Right hindlimb (tissue), 1 donor: ENCODE data around the gene ACSF2.

ENCODE experiments used
- DNase-seq: peaks from one replicate; pipeline ENCODE4 v3.0.0-alpha.2; 2018

Gene ACSF2

DNA sequence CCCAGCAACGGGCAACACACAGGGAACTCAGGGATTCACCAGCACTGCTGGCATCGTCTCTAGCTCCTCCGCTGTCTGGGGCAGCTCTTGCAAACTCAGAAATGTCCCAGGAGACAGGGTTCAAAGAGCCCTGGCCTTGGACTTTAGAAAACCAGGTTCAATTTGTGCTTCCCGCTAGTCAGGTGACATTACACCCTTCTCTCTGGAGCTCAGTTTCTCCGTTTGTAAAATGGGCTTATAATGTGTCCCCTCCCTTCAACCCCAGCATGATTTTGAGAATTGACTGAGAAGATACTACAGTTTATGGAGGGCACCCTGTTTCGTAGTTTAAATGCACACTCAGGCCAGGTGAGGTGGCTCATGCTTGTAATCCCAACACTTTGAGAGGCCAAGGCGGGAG lies 80.3 kb downstream of the ACSF2 start:
- no peak for DNase-seq

DNA sequence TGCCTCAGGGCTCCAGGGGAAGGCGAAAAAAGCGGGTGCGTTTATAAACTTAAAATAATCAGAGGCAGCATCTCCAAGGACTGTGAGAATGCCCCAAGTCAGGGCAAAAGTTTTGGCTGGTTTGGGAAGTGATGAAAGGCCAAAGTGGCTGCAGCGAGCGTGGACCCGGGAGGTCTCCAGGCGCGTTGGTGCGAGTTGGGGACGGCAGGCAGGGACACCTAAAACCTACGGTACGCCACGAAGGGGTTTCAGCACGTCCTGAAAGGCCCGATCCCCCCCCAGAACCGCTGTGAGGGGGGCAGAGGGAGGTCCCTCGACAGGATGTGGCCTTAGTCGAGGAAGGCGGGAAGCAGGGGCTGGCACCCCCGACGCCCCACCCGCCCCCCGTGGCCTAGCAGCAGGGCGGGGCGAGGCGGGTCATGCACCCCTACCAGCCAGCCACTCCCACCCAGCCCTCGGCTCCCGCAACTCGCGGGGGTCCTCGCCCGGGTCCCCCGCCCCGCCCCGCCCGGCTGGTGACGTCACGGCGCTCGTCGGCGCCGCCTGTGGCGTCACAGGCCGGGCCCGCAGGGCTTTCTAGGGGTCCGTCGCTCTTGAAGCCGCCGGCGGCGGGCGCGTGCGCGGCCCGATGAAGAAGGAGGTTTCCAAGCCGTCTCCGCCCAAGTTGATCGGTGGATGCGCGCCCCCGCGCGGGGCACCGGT lies 82.0 kb downstream of the ACSF2 start, which contains the start of gene MYCBPAP:
TSS of gene MYCBPAP (plus strand) at position 569 of the 702 bp plus-strand sequence. CDS start 236 bp downstream, outside the sequence.
- peak; percentile 91 for DNase-seq

DNA sequence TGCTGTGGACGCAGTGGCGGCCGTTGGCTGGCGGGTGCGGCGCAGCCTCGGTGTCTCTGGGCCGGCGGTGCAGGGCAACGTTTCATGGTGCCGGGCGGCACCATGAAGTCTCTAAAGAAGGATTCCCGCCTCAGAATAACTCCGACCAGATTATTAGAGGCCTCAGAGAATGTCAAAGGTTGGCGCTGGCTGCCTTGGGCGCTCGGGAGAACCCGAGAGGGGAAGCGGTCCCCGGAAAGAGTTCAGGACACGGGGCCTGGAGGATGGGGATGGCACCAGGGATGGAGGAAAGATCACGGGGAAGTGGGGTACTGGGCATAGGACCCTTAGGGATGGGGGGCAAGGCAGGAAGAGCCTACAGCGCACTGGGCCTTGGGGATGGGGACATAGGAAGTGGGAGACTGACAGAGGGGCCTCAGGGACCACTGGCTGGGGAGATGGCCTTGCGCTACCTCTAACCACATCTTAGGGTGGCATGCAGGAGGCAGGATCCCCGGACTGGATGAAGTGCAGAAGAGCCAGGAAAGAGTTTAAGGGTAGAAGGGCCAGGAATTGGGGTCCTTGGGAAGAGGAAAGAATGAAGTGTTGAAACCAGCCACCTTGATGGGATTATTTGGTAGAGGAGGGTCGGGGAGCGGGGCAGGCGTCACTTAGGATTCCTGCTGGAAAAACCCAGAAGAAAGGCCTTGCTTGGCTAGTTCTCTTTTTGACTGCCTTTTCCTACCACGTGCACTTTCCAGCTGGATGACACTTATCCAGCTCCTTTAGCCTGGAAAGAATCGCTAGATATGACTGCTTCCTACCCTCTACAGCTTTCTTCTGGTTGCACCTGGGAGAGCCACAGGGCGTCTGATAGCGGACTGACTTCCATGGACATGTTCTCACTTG lies 82.8 kb downstream of the ACSF2 start:
- no peak for DNase-seq

DNA sequence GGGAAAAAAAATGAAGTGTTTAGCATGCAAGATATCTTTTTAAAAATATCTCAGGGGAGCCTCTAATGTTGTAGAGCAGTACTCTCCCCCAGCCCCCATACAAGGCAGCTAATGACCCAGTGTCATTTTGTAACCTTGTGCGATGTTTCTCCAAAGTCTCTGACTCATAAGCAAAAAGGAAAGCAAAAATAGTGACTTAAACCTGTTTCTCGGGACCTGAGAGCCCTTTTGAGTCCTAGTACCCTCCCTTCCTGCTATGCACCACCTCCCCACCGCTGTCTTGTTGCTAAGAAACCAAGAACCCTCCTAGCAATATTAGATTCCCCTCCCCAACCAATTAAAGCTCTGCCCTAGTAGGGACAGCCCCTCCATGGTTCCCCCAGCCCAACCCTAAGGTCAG lies 85.0 kb downstream of the ACSF2 start:
- no peak for DNase-seq

DNA sequence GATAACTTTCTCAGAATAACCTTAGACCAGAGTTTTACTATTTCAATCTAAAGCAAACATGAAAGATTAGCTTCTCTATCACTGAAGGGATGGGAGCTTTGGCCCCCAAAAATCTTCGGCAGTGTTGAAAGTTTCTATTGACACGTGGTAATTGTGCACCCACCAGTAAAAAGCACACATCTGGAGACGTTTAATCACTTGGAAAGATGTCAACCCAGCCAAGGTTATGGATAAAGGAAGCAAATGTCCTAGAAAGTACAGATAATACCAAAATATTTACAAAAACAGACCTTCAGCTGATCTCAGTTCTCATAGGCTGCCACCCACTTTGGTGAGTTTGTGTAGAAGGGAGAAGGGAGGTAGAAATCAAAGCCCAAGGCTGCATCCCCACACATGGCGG lies 87.5 kb downstream of the ACSF2 start:
- no peak for DNase-seq

DNA sequence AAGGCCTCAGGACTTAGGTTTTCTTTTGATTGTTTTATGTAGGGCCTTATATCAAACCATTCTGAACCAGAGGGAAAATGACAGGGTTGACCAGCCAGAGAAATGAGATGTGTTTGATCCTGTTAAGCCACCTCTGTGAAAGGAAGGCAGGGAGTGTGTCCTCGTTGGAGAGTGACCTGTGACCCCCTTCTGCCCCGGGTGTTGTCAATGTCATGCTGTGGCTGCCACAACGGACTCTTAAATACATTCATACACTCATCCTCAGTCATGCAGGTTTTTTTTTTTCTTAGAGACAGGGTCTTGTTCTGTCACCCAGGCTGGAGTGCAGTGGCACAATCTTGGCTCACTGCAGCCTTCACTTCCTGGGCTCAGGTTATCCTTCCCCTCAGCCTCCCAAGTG lies 88.4 kb downstream of the ACSF2 start:
- DNase-seq, result no peak

DNA sequence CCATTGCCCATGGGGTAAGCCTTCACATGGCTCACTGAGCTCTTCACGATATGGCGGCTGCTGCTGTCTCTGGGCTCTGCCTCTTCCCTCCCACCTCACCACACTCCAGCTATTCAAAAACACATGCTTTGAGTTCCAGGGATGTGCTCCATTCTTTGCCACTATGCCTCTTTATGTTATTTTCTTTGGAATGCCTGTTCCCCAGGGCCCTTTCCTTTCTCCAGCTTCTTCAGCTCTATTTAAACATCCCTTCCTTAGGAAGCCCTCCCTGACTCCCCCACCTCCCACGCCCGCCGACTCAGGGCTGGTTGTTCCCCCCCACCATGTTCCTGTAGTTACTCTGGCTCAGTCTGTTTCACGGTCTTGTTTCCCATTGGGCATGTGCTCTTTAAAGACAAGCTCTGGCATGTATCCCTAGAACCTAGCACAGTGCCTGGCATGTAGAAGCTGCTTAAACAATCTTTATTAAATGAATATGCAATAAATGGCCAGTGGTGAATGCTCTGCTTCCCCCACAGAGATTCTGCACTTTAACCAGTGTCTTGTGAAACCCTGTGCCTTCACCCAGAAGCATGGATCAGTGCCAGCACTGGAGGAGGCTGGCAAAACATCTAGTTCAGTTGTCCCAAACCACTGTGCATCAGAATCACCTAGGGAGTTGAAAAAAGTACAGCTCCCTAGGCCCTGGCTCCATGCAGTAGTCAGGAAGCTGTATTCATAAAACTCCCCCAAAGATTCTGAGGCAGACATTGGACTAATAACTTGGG lies 89.1 kb downstream of the ACSF2 start:
- no peak for DNase-seq

DNA sequence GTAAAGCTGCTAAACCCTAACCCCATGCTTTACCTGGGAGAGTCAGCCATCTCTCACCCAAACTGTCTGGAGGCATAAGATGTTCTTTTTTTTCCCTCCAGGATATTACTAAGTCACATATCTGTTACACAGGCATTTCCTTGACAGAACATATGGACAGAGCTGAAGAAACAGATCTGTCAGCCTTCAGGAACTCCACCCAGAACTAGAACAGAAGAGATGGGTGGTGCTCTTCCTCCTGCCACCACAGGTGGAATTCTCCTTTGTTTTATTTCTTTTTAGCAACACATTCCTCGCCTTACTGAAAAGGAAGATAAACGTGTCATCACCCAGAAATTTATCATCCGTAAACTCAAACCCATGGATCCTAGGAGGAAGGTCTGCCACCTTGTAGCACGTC lies 91.0 kb downstream of the ACSF2 start:
- no peak for DNase-seq

DNA sequence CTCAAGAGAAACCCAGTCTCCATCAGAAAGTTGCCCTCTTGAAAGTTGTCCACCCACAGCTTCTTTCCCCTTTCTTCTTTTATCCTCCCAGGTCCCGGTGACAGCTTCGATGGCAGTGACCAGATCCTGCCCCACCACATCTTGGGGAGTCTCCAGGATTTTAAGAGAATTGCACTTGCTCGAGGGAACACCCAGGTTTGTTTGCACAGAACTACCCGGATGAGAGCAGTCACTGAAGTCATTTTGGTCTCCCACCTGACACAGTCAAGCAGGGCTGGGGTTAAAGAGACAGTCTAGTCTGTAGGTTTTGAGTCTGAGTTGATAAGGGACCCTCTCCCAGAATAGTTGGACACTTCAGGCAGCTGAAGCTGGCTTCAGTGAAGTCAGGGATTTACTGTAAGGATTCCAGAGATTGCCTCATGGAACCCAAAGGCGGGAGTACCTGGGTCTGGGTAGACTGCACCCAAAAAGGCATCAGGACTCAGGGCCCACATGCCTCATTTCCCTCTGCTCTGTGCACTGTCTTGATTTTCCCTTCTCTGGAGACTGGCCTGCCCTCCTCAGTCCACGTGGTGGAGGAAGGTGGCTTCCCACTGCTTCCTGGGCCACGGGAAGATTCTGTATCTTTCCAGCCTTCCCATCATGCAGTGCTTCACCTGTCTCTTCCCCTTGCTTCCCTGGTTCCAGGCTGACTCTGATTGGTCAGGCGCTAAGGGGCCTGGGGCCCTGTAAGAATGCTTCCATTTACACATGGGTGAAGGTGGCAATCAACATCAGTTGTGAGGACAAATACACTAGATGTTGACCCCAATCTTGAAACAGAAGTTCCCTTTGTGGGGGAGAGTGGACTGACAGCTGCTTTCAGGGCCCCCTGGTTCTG lies 91.7 kb downstream of the ACSF2 start:
- DNase-seq, result no peak

DNA sequence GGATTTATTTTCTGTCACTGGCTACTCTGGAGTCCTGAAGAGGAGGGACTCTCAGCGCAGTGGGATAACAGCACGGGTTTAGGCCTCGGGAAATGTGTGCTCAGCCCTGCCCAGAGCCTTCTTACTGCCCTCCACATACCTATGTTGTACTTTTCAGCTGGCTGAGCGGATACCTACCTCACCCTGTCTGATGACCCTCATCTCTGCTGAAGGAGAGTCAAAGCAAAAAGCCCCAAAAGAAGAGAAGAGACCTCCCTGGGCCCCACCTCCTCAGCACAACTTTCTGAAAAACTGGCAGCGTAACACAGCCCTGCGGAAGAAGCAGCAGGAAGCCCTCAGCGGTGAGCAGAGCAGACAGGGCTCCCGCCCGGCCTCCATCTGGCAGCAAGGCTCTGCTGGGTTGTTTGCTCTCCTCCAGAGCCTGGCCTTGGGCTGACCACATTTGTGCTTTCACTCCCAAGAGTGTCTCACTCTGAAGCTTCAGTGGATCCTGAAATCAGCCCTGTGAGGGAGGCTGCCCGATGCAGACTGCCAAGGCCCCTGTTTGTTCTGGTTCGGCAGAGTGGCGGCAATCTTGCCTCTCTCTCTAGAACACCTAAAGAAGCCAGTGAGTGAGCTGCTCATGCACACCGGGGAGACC lies 92.5 kb downstream of the ACSF2 start:
- no peak for DNase-seq

DNA sequence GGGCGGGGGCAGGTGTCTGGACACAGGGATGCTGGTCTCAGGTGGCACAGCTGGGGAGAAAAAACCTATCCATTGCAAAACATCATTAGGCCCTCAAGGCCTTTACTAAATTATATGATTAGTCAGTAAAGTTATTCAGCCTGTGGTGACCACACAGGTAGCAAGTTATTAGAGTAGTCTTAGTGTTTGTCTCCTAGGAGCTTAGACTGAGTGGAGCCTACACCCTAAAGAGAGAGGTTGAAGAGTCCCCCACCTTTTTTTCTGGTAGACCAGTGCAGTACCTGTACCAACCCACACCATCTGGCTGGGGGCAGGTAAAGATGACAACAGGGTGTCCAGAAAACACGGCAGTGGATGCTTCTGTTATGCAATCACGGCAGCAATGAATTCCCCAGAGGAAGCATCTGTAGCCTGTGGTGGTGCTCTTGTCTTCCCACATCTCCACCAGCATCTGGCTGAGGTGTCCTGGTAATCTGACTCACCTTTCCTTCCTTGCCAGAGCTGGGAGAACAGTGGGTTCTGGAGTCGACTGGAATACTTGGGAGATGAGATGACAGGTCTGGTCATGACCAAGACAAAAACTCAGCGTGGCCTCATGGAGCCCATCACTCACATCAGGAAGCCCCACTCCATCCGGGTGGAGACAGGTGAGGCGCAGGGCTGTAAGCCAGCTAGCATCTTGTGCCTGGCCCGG lies 93.3 kb downstream of the ACSF2 start:
- no peak for DNase-seq

DNA sequence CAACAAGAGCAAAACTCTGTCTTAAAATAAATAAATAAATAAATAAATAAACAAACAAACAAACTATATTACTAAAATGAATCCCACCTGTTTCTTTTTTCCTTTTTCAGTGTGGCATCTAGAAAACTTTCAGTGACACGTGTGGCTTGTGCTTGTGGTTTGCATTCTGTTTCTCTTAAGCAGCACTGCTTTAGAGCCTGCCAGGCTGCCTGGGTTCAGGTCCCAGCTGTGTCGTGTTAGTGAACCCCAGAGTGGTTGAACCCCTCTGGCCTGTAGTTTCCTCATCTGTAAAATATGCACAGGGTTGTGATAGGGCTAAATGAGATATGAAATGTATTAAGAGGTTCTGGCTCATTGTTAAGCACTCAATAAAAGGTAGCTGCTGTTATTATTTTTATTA lies 94.5 kb downstream of the ACSF2 start:
- DNase-seq, result no peak

DNA sequence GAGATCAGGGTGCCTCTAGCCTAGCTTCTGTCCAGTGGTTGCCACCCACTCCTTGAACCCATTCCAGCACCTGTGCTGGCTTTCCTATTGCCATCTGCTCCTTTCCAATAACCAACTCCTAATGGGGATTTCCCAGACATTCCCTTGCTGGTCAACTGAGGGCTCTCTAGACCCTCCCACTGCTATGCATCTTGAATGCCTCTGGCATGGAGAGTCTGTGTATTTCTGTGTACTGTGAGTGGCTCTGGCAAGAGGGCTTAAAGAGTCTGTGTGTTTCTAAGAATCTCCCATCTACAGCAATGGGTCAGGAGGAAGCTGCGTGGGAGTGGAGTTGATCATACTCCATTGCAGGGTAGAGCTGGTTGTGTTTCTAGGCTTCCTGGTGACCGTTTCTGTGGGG lies 95.5 kb downstream of the ACSF2 start:
- no peak for DNase-seq

DNA sequence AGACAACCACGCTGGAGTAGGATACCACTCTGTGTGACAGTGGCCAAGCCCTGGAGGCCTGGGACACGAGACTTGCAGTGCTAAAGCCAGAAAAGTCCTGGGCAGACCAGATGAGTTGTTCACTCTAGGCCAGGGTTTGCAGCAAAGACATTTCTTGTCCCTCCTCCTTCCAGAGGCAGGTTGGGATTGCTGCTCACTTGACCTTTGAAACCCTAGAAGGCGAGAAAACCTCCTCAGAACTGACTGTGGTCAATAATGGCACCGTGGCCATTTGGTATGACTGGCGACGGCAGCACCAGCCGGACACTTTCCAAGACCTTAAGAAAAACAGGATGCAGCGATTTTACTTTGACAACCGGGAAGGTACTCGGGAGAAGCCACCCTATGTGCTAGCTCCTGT lies 96.7 kb downstream of the ACSF2 start:
- DNase-seq, result no peak

DNA sequence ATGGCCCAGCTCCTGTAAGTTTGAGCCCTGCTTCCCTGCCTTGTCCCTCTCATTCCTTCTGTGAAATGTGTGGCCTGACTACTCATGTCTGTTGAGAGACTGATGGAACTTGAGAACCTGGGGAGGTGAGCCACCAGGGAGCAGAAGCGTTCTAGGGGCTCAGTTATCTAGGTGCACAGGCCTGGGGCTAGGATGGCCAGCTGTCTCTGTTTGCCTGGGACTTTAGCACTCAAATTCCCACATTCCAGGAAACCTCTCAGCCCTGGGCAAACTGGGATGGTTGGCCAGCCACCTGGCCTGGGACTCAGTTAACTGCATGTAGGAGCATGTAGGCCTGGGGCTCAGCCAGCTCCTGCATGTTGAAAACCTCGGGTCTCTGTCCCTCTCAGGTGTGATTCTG lies 97.2 kb downstream of the ACSF2 start:
- DNase-seq, result no peak
